IPS-18c (cell line): ENCODE results near the gene G6PC3.
"Not testable (repeated sequence)": the region's sequence is repeated elsewhere in the genome, so short reads cannot be mapped to it uniquely, and the experiment has no call there.

Source experiments
- H3K4me3 ChIP-seq: 2 replicates; pipeline ENCODE4 v1.7.0; 2013; ENCODE audit warnings: low read depth, mild to moderate bottlenecking, low read length, moderate library complexity; ENCODE audit not compliant: insufficient read depth
- H3K9me3 ChIP-seq: one replicate; pipeline ENCODE4 v1.6.1; 2013; ENCODE audit warnings: mild to moderate bottlenecking, low read length, moderate library complexity; ENCODE audit not compliant: control insufficient read depth, insufficient read depth

G6PC3 gene

DNA sequence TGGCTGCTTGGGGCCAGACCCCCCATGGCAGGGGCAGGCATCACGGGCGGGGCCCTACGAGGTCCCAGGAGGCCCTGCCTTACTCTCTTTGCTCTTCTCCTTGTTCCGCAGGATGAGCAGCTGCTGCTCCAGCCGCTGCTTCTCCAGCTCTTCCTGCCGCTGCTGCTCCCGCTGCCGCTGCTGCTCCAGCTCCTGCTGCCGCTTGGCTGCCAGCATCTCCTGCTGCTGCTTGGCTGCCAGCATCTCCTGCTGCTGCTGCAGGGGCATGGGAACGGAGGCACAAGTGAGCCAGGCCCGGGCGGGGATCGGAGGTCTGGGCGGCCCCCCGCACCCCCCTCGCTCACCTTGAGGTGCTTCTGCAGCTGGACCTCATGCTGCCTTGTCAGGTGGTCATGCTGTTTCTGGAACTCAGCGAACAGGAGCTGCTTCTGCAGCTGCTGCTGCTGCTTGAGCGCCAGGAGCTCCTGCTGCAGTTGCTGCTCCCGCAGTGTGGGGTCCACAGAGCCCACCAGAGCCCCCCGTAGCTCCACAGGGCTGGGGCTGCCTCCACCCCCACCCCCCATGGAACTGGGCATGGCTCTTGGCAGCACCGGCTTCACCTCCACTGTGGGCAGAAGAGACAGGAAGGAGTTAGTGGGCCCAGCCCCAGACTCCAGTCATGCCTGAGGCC lies 22.8 kb downstream of the G6PC3 start:
- no peak overlapping the region; the same call in 1 of the 2 replicates for H3K4me3 ChIP-seq
- H3K9me3 ChIP-seq: no peaks in the 10 kb centered on the region

DNA sequence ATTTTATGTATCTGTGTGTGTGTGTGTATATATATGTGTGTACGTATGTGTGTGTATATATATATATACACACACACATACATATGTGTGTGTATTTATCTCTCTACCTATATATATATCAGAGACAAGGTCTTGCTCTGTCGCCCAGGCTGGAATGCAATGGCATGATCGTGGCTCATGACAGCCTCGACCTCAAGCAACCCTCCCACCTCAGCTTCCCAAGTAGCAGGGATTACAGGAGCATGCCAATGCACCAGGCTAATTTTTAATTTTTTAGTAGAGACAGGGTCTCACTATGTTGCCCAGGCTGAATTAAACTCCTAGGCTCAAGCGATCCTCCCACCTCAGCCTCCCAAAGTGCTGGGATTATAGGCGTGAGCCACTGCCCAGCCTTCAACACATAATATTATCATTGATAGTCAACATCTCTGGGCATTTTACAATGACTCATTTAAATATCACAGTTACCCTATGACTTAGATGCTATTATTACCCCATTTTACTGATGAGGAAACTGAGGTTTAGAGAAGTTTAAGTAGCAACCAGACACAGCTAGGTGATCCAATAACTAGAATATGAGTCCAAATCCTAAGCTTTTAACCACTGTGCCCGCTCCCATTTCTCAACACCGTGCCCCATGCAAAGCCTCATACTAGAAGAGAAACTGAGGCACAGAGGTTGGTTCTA lies 24.3 kb downstream of the G6PC3 start:
- Histone ChIP-seq H3K4me3 (no peak overlapping the region), H3K9me3 (no peaks in the 10 kb centered on the region)

DNA sequence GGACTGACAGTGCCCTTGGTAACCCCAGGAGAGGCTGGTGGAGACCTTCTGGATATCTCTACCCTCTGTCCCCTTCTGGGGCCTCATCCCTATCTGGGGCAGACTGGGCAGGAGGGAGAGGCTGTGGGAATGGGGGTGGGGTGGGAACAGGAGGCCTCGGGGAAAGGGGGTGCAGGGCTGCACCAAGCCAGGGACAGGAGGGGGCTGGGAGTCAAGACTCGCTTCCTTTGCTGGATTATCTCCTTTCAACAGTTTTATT lies 24.8 kb downstream of the G6PC3 start:
- no peak overlapping the region for H3K4me3 ChIP-seq
- H3K9me3 ChIP-seq: no peaks in the 10 kb centered on the region

DNA sequence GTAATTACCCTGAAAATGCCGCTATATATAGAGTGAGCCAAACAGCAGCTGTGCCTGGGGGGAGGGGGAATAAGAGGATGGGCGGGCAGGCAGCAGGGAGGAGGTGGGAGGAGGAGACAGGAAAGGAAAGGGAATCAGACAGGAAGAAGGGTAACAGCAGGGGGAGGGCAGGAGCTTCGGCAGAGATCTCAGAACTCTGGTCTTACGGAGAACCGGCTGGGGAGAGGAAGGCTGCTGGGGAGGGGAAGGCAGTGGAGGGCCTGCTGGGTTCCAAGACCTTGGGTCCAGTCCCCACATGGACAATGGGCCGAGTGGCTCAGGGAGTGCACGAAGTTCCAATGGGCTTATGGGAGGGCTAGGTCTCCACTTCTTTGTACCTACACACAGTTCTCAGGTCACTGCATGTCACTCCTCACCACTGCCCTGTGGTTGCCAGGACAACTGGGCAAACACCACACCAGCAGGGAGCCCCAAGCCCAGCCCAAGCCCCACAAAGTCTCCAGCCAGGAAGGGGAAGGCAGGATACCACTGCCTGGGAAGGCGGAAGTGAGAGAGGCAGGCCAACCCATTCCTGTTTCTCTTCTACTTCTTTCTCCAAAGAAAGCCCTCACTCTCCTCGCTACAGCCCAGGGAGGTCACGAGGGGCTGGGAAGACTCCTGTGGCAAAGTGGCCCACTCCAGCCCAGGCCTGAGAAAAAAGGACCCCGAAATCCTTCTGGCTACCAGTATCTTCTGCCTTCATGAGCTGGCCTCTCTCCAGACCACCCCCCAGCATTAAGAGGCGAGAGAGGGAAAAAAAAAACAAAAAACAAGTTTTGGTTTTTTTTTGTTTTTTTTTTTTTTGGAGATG lies 25.3 kb downstream of the G6PC3 start:
- no peaks in the 10 kb centered on the region for H3K9me3 ChIP-seq
- H3K4me3 ChIP-seq: peak overlapping the region; percentile 48

DNA sequence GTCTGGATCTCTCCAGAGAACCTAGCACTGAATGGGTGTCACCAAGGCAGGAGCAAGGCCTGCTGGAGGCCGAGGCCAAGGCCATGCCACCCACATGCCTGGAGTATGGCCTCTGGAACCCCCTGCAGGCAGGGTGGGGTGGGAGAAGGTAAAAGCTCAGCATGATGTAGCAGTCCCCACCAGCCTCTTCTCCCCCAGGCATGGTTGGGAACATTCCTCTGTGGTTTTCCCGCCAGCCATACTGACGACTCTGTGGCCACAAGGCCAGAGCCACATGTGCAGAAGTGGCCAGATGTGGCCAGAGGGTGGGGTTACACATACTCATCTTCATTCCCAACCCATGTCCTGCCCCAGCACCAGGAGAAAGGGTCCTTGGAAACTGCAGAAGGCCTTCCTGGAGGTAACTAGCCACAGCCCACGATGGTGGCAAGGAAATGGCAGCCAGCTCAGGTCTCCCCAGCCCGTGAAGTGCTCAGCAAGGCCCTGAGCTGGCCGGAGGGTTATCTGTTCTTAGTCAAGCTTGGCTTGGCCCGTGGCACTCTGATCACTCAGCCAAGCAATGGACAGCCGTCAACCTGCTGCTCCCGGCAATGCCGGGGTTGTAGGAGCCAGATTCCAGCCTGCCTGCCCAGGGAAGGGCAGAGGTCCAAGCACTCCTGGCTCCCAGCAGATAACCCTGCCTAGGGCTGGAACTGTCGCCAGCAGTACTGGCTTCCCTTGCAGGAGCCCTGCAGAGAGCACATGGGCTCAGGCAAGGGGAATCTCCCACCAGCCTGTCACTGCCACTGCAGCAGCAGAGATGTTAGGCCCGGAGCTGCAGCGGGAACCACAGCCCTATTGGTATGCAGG lies 26.8 kb downstream of the G6PC3 start:
- no peak overlapping the region for H3K4me3 ChIP-seq
- H3K9me3 ChIP-seq: no peaks in the 10 kb centered on the region

DNA sequence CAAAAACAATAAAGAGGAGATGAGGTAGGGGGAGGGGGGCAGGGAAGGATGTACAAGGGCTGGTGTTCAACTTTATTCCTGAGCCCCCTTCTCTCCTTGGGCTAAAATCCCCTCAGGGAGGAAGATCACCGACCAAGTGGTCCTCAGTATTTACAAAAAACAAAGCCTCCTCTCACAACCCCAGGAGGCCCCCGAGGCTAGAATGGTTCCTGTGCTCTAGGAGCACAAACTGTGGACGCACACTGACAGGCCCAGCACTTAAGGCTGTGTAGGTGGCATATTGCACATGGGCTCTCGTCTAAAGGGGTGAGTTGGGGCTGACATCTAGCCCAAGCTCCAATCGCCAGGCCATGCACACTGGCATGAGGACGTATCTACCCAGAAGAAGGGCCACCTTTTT lies 31.3 kb downstream of the G6PC3 start:
- not testable (repeated sequence) for H3K4me3 ChIP-seq, H3K9me3 ChIP-seq

DNA sequence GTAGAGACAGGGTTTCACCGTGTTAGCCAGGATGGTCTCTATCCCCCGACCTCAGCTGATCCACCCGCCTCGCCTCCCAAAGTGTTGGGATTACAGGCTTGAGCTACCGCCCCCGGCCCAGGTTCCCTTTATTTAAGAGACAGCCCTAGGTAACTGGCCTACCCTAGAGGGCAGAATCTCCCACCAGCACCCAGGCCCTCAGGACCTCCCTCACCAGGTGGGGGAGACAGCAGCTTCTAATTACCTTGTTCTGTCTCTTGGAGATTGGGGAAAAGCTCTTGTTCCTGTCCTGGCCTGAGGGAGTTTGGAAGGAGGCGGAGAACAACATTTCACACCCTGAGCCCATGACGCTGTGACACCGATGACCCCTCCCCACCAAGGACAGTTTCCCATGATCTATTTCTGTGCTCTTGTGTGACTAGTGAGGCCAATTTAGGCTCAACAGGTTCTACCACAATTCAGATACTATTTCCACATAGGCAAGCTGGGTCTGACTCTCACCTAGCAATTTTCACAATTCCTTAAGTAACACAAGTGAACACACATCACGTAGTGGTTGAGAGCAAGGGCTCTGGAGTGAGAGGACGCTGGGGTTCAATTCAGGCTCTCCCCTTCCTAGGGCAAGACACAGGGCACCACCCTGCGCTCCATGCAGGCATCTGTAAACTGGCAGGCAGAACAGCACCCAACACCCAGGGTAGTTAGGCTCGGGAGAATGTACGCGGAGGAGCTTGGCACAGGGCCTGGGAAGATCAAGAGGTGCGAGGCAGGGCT lies 32.5 kb downstream of the G6PC3 start:
- no peaks in the 10 kb centered on the region for H3K9me3 ChIP-seq
- H3K4me3 ChIP-seq: no peak overlapping the region

DNA sequence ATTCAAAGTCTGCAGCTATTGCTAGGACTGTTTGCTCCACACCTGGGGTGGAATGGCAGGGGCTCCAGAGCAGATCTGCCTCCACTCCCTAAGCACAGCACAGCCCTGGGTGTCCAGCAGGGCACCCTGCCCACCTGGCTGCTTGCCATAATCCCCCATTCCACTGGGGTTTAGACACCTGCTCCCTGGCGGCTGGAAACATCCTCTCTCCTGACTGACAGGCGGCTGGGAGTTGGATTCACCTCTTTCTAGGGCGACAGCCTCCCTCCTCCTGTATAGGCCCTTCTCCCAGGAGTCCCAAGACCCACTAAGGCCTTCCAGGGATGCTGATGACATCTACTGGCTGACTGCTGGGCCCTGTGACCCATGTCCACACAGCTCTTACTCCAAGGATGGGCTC lies 34.9 kb downstream of the G6PC3 start:
- H3K4me3 ChIP-seq: no peak overlapping the region

DNA sequence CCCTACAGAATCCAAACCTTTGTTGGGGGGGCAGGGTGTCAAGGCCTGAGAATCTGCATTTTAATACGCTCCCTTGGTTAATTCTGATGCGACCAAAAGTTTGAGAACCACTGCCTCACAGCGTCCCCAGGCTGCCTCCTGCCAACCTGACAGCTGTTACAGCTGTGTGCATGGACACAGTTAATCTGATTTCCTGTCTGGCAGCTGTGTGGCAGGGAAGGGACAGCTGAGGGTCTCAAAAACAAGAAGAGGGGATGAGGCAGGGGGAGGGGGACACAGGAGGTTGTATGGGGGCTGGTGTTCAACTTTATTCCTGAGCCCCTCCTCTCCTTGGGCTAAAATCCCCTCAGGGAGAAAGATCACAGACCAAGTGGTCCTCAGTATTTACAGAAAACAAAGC lies 35.4 kb downstream of the G6PC3 start:
- Histone ChIP-seq H3K9me3 (no peaks in the 10 kb centered on the region), H3K4me3 (no peak overlapping the region)

More for the DNA sequence above, 34.9 kb downstream of the G6PC3 start:
- H3K9me3 ChIP-seq: no peaks in the 10 kb centered on the region

DNA sequence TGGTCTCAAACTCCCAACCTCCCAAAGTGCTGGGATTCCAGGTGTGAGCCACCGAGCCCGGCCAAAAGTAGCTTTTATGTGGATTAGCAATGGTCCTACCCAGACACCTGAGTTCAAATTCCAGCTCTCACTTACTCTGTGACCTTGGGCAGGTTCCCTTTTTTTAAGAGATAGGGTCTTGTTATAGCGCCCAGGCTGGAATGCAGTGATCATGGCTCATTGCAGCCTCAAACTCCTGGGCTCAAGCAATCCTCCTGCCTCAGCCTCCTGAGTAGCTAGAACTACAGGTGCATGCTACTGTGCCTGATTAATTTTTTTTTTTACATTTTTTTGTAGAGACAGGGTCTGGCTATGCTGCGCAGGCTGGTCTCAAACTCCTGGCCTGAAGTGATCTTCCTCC lies 36.3 kb downstream of the G6PC3 start:
- H3K4me3 ChIP-seq: no peak overlapping the region

DNA sequence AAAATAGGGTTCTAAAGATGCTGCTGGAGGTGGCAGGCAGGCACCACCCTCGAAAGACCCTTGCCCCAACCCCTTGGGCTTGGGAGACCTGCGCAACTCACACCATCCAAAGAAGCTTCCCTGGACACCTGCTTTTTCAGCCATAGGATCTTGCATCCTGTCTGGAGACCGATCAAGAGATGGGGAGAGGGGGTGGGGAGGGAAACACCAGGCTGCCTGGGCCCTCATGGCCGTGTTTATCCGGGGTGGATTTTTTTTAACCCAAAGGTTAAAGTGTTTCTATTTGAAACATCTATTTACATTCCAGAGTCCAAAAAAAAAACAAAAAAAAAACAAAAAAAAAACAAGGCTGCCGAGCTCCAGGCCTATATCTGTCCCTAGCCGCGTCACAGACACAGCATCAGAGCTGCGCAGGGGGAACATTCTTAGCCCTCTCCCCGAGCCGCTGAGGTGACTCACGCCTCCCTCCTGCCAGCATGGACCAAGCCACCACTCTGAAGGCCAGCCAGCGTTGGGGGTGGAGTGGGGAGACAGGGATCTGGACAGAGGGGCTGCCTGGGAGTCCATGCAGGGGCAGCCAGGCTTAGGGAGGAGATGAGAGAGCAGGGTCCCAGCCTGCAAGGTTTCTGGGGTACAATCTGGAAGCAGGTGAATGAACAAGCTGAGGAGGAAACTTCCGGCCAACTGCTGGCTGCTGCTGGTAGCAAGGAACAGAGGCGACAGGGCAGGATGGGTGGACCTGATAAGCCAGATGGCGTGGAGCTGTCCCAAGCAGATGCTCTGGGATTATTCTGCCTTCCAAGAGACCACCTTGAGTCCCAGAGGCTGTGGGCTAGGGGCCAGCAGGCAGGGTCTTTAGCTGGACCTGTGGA lies 38.1 kb downstream of the G6PC3 start:
- no peak overlapping the region for H3K4me3 ChIP-seq
- no peaks in the 10 kb centered on the region for H3K9me3 ChIP-seq

More for the DNA sequence above, 36.3 kb downstream of the G6PC3 start:
- H3K9me3 ChIP-seq: no peaks in the 10 kb centered on the region

DNA sequence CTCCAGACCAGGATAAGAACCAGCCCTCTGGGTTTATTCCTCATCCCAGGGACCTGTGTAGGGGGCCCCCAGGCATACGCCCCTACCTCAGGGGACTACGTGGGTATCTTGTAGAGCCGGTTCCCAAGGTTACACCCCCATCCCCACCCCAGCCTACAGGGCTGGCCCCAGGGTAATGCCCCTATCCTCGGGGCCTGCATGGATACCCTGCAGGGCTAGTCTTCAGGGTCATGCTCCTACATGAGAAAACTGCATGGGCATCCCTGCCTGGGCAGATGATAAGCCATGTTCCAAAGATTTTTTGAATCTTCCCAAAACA lies 38.7 kb downstream of the G6PC3 start:
- Histone ChIP-seq H3K9me3 (no peaks in the 10 kb centered on the region), H3K4me3 (no peak overlapping the region)

DNA sequence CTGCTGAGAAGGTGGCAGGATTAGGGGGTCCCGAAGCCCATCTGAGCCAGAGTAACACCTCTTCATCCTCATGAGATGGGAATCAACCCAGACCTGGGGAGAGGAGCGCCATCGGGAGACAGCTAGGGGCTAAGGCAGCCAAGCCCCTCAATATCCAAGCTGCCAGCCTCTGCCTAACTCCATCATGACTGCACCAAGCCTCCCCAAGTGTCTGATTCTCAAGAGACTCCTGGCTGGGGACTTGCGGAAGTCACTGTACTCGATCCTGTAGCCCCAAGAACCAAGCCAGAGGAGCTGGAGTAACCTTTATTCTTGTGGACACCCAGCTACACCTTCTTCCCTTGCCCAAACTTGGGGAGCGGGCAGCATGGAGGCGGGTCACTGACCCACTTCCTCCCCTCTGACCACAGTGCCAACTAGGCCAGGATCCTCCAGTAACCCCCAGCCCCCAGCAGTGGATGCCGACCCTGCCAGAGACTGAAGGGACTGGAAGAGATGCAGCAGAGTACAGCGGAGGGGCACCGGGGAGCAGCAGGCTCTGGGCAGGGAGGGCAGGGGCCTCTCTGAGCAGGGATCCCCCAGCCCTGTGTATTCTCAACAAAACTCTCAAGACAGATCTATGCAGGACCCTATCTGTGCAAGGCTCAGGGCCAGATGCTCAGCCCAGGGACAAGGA lies 39.6 kb downstream of the G6PC3 start:
- Histone ChIP-seq H3K4me3 (no peak overlapping the region), H3K9me3 (no peaks in the 10 kb centered on the region)

DNA sequence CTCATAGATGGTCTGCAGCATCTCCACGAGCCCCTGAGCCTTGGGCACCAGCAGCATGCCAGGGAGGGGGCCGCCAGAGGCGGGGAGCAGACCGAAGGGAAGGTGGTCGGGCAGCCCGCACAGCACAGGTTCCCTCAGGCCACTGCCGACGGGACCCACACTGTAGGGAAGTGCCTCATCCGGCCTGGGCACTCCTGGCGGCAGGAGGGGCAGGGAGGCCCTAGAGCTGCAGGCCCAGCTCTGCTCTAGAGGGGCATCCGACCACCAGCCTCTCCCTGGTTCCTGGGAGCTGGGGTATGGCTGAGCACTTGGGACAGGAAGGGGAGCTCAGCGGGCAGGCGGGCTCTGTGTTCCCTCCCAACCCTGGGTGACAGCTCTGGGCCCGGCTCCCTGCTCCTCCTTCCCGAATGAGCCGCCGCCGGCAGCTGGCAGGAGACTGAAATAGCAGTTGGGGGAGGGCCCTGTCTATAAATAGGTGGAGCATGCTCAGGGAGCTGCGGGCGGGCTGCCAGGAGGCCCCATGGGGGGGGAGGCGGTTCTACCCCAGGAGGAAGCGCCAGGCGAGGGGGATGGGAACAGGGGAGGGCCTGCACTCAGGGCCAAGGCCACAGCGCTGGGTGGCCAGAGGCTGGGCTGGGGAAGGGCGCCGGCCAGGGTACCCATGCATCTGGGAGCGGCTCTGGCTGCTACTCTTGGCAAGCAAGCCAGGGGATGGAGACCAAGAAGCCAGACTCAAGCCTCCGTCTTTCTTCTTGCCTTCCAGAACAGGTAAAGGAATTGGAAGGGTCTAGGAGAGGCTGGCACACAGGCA lies 40.5 kb downstream of the G6PC3 start:
- Histone ChIP-seq H3K9me3 (no peaks in the 10 kb centered on the region), H3K4me3 (peak overlapping the region; percentile 34)

DNA sequence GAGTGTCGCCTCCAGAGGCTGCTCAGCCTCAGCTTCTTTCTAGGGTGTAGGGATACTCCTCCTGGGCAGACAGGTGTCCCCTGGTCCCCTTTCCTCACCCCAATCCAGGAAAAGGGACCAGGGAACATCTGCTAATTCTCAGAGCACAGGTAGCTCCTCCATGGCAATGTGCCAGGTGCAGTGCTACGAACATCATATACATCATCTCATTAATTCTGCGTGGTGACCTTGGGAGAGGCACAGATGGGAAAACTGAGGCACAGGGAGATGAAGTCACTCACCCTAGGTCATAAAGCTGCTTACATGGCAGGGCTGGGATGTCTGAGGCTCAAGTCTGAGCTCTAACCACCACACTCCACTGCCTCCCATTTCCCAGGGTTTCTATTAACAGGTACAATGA lies 41.2 kb downstream of the G6PC3 start:
- Histone ChIP-seq H3K4me3 (0 out of 2 replicates have a peak overlapping the region, but pooled peaks have one; percentile 11), H3K9me3 (no peaks in the 10 kb centered on the region)
